Vagina (tissue), 2 donors: ENCODE results near the gene ABCG8.

Source experiments
- CTCF ChIP-seq, 3 experiments: fragments of 450-650 bp in 2 of 3; fragments of 200-600 bp in 1 of 3; sonication (generic) in 1 of 3; IDR thresholded peaks; one replicate each; pipeline ENCODE4 v1.5.1; 2017 to 2019; ENCODE audit warnings: antibody characterized with exemption in 3 of 3, mild to moderate bottlenecking in 2 of 3, moderate library complexity in 2 of 3
- POLR2A ChIP-seq, 2 donors: fragments of 450-650 bp; IDR thresholded peaks; one replicate each; pipeline ENCODE4 v1.6.1; 2017; ENCODE audit warnings: antibody characterized with exemption in 2 of 2, mild to moderate bottlenecking in 2 of 2, moderate library complexity in 2 of 2

DNA sequence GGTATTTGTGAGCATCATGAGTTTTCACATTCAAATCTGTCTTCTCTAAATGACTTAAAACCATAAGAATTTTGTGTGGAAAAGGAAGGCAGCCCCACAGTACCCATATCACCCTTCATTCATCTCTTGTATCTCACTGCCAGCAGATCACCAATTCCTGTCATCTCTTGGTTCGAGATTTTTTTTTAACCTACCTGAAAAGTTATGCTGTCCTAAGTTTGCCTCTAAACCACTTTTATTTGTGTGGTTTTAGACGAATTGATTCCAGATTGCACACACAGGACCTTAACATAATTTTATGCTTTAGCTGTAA, 32.1 kb upstream of the ABCG8 start:
- TF ChIP-seq POLR2A (IDR thresholded peaks at IDR 0.05) = no peak
- TF ChIP-seq CTCF (IDR thresholded peaks at IDR 0.05) = no peak
